ELF-1 (cell line): Measurements from ENCODE around the gene ACAP3.

Experiments used
- DNase-seq: peaks from one replicate; pipeline ENCODE4 v3.0.0-alpha.2; 2016; ENCODE audit warnings: low read depth, low spot score

ACAP3 gene, protein sequence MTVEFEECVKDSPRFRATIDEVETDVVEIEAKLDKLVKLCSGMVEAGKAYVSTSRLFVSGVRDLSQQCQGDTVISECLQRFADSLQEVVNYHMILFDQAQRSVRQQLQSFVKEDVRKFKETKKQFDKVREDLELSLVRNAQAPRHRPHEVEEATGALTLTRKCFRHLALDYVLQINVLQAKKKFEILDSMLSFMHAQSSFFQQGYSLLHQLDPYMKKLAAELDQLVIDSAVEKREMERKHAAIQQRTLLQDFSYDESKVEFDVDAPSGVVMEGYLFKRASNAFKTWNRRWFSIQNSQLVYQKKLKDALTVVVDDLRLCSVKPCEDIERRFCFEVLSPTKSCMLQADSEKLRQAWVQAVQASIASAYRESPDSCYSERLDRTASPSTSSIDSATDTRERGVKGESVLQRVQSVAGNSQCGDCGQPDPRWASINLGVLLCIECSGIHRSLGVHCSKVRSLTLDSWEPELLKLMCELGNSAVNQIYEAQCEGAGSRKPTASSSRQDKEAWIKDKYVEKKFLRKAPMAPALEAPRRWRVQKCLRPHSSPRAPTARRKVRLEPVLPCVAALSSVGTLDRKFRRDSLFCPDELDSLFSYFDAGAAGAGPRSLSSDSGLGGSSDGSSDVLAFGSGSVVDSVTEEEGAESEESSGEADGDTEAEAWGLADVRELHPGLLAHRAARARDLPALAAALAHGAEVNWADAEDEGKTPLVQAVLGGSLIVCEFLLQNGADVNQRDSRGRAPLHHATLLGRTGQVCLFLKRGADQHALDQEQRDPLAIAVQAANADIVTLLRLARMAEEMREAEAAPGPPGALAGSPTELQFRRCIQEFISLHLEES

DNA sequence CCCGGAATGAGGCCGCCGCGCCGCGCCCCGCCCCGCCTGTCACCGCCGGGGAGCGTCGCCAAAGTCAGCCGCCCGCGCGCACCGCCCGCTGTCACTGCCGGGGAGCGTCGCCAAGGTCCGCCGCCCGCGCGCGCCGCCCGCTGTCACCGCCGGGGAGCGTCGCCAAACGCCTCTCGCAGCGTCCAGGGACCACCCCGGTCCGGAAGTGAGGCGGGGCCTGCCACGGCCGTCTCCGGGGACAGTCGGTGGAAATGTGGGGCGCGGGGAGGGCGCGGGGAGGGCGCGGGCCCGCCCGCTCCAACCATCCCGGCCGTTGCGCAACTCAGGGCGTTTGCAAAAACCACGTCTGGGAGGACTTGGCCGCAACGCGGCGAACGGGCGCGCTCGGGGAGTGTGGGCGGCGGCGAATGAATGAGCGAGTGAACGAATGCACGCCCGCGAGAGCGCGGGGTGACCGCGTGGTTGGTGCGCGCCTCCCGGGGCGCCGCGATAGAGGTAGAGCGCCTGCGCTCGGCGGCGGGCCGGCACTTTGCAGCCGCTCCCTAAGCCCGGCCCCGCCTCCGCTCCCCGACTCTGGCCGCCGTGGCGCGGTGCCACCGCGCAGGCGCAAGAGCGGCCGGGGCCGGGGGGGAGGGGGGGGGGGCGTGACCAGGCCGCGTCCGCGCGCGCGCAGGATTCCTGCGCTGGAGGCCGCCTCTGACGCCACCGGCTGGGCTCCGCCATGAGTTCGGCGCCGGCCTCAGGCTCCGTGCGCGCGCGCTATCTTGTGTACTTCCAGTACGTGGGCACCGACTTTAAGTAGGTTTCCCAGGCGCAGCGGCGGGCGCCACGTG lies at the start of gene ACAP3, which contains the start of gene PUSL1:
TSS of gene ACAP3 (minus strand) at position 8 of the 833 bp plus-strand sequence. CDS start 115 bp downstream, outside the sequence.
TSS of gene PUSL1 (plus strand) at position 675 of the 833 bp plus-strand sequence. CDS start at position 722, 47 bp downstream.
- DNase-seq, result peak; percentile 89

DNA sequence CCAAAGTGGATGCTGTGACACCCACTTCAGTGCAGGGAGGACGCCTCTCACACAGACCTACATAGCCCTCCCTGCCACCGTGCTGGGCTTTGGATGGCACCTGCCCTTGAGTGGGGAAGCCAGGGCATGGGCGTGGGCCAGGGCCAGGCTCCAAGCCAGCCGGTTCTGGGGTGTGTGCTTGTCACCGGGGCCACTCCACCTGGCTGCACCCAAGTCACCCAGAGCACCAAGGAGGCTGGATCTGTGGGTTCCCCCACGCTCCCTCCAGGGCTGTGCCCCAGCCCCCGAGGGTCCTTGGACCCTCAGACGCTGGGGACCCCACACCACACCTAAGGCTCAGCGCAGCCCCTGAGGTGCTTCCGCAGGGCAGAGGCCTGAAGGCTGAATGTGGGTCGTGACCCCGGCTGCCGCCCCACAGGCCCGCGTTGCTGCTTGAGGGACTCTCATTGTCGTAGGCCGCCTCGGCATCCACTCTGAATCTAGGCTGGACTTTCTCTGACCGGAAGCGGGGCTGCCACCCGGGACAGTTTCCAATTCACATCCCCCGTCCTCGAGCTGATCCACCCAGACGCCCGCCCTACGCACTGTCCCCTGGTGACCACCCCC lies 49.2 kb upstream of the ACAP3 start:
- no peak for DNase-seq

DNA sequence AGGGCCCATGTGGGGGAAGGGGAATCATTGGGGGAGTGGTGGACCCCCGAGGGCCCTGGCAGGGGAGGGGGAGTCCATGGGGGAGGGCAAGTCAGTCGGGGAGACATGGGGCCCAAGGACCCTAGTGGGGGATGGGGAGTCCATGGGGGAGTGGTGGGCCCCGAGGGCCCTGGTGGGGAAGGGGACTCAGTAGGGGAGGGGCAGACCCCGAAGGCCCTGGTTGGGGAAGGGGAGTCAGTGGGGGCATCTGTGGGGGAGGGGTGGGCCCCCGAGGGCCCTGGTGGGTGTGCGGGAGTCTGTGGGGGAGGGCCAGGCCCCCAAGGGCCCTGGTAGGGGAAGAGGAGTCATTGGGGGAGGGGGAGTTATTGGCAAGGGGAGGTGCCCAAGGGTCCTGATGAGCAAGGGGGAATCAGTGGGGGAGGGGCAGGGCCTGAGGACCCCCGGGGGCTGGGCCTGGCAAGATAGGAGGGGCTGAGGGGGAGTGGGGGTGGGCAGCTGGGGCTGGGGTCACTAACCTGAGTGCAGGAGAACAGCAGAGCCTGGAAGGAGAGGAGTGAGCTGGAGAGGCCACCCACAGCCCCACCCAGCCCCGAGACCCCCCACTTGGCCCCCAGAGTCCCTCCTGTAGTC lies 48.6 kb upstream of the ACAP3 start:
- DNase-seq, result no peak

DNA sequence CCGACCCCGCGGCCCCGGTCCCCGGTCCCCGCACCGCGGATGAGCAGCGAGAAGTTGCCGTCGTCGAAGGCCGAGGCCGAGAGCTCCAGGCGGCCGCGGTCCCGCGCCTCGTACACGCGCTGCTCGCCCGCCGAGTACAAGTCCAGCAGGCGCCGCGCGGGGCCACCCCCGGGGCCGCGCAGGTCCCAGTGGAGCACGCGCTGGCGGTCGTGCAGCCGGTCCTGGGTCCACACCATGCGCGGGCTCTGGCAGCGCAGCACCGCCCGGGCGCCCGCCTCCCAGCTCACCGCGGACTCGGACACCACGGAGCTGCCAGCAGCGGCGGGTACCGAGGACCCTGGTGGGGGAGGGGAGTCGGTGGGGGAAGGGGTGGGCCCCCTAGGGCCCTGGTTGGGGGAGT lies 47.7 kb upstream of the ACAP3 start:
- peak; percentile 36 for DNase-seq

DNA sequence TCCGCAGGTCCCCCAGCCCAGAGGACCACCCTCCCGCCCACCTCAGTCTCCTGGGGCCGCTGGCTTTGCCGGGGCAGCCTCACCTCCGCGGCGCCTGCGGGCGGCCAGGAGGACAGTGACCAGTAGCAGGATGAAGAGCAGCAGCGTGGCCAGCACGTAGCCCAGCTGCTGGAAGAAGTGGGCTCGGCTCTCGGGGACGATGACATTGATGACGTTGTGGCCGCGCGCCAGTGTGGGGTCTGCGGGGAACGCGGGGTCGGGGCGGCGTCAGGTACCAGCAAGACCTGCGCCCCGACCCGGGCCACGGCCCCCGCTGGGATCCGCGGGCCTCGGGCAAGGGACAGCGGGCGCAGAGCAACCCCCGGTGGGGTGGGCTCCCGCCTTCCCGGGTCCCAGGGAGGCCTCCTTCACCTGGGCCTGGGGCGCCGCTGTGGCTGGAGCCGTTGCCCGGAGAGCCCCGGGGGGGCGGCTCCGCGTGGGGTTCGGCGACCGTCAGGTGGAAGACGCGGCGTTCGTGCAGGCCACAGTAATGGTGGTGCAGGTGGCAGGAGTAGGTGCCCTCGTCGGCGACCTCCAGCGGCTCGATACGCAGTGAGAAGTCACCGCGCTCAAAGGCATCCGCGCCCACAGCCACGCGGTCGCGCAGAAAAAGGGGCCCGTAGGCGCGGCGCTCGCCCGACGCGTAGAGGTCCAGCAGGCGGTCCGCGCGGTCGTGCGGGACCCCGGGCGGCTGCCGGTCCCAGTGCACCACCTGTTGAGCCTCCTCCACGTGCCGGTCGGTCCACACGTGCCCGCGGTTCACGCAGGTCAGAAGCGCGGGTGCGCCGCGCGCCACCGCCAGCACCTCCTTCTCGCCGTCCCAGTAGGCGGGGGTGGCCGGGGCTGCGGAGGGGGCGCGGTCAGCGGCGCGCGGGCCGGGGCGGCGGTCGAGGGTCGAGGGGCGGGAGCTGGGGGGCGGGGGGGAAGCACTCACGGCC lies 46.8 kb upstream of the ACAP3 start:
- DNase-seq, result no peak

DNA sequence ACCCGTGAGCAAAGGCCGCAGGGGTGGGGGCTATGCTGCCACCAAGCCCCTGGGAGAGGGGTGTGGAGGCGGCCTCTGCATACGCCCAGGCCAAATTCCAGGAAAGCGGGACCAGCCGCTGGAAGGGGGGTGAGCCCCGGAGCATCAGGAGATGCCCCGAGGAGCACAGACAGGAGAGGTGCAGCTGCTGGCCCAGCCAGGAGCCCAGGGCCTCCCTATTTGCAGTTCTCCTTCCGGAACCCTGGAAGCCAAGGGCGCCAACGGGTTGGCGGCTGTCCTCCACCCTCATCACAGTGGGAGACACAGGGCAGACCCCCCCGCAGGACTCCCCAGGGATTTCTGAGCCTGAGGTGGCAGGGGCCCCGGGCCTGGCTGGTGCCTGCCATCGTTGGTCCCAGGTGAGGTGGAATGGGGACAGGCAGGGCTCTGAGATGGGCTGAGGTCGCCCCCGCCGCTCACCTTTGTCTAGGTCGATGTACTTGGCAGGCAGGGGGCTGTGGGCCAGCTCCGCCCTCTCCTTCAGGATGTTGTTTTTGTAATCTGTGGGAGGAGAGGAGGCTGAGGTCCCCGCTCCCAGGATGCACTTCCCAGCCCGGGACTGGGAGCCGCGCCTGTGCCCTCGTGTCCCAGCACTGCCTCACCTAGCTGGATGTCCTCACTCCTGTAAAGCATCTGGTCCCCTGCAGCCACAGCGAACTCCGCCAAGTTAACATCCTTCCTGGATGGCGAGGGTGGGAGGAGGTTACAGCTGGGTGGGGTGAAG lies 45.8 kb upstream of the ACAP3 start:
- DNase-seq, result peak; percentile 82

DNA sequence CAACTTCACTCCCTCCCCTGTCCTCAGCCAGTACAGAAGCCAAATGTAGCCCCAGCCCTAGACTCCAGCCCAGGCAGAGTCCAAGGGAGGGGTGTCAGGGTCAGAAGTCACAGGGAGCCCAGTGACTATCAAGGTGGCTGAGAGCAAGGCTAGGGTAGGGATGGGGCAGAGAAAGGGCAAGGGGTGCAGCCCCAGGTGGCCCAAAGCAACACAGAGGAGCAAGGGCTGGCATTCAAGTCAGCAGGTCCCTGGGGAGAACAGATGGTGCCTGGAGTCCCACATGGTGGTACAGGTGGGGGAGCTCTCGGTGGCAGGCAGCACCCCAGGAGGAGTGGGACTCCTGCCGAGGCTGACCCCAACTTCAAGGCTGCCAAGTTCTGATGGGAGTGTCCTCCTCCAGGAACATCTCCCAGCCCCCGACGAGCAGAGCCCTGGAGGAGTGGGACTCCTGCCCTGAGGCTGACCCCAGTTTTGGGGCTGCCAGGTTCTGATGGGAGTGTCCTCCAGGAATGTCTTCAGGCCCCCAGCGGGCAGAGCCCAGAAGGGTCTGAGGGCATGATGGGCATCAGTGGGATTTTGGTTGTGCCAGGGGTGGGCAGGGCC lies 45.2 kb upstream of the ACAP3 start:
- no peak for DNase-seq

DNA sequence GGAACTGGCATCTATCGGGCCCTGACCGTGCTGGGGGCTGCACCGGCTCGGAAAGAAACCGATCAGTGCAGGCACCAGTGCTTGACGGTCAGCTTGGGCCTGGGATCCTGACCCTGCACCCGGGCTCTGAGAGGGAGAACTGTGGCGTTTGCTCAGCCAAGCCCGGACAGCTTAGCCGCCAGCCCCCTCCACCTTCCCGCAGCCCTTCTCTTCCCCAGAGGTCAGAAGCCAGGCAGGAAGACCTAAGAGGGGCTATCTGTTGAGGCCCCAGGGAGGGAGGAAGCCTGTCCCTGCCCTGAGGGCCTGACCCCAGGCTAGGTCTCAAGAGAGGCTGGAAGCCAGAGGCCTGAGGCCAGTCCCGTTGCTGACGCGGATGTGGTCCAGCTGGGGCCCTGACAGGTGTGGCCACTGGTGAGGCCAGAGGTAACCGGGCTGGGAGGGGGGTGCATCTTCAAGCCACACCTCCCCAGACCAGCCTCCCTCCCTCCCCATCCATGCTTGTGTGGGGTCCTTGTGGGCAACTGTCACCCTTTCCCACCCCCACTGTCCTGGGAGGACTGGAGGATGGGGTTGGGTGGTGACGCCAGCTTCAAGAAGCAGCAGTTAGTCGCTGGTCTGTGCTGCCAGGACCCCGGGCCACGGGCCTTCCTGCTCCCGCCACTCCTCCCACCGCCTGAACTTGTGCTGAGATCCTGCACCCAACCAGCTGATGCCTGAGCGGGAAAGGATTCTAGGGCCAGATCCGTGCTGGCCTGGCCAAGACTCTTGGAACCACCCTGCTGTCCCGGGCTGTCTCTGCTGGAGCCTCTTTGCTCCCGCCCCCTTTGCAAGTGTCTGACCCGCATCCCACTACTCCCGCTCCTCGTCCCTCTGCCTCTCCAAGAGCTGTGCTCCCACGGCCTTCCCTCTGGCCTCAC lies 44.0 kb upstream of the ACAP3 start:
- DNase-seq, result peak; percentile 58

DNA sequence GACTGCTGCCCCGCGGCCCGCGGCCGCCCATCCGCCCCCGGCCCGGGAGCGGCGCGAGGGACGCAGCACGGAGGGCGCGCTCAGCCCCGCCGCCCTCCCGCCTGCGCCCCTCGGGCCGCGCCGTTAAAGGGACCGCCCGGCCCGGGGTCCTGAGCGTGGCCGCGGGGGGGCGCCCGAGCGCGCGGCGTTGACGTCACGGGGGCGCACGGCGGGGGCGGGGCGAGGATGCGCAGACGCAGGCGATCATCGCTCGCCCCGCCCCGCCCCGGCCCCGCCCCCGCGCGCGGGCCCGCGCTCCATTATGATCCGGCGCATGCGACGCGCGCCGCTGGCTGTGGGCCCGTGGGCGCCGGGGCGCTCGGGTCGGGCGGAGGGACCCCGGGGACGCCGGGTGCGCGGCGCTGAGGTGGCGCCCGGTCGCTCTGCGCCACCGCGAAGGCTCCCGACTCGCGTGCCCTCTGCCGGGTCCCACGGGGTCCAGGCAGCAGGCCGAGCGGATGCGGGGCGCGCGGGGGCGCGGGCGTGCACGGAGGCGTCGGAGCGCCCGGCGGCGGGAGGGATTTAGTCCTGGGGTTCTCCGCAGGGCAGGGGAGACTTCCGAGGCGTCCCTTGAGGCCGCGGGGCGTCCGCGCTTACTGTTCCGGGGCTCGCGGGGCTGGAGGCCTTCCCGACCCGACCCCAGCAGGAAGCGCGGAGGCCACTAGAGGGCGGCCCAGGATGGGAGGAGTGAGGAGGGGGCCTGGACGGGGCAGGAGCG lies 41.7 kb upstream of the ACAP3 start, which contains the start of gene DVL1:
TSS of gene DVL1 (minus strand) at position 163 of the 757 bp plus-strand sequence. CDS start 353 bp downstream, outside the sequence.
- peak; percentile 72 for DNase-seq

DNA sequence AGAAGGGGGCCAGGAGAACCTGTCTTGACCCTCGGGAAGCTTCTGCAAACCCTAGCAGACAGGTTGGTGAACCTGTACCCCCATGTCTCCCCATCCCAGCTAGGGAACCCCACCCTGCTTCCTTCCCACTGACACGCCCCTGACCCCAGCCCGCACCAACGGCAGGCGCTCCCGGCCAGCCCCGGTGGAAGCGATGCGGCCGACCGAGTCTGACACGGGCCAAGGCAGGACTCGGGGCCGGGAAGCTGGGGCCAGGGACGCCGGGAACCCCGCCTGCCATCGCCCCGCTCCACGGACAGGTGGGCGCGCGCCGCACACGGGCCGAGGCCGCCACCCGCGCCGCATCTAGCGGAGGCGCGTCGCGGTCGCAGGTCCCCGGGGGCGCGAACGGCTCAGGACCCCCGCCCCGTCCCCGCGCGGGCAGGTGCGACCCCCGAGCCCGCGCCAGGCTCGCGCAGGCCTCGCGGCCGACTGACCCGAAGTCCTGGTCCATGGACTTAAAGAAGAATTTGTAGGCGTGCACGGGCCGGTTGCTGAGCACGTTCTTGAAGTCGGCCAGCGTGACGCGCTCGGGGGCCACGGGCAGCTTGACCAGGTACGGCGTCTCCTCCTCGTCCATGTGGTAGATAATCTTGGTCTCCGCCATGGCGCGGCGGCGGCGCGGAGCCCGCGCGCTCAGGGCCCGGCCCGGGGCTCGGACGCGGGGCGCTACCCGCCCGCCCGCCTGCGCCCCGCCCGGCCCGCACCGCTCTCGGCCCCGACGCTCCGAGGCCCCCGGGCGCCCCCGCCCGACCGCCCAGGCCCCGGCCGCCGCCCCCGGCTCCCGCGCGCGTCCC lies 40.9 kb upstream of the ACAP3 start:
- DNase-seq, result no peak

DNA sequence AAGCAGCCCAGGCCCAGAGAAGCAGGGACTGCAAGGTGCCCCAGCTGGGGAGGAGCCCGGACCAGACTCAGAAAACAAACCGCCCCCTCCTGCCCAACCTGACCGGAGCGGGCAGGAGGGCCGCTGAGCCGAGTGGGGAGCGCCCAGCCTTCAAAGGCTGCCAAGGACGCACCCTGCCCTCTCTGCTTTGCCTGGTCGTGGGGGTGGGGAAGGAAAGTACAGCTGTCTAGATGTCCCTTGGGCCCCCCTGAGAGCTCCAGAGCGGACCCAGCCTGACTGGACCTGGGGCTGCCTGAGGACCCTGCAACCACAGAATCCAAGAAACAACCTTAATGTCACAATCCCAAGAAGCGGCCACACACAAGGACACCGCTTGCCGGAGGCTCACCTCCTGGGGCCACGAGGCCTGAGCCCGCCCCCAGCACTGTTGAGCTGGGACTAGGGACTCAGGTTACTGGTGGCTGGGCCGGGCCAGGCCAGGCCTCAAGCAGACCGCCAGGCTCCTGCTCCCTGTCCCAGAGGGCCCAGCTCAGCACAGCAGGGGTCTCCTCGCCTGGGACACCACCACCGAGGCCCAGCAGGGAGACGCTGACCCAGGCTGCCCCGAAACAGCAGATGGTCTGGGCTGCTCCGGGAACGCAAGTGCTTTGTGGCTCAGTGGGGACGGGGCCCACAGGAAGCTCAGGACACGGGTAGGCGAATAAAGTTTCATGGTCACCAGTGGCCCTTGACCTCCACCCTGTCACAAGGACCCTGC lies 40.1 kb upstream of the ACAP3 start:
- peak; percentile 85 for DNase-seq

DNA sequence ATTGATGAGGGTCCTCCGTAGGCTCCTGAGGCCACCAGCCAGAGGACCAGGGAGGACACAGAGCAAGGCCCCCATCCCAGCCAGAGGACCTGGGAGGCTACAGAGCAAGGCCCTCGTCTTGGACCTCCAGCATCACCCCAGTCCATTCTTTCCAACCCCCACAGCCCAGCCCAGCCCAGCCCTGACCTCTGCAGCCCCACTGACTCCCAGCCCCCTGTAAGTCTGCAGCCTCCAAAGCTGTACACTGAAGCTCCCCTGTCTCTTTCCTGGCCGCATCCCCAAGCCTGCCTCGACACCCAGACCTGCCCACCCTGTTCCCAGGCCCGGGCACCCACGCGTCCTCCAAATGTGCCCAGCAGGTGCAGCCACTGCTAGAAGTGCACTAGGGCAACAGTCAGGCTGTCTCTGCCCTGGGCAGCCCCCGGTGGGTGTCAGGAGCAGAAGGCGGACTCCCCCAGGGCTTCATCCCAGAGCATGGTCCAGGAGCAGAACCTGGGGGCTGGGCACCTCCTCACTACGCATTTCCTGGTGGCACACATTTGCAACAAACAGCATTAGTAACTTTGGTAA lies 39.4 kb upstream of the ACAP3 start:
- DNase-seq, result no peak

DNA sequence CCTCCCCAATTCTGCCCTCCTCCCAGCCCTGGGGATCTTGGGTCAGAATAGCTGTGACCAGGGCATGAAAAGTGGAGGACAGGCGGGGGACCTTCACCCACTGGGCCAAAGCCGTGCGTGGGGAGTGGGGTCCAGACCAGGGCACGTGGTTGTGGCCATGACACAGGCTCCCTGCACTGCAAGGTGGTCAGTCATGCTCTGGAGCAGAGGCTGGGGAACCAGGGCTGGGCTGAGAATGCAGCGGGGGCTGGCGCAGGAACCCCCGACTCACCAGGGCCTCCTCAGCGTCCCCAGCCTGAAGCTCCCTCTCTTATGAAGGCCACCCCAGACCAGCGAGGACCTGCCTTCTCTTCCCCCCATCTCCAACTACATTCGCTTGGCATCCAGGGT lies 38.8 kb upstream of the ACAP3 start:
- no peak for DNase-seq

DNA sequence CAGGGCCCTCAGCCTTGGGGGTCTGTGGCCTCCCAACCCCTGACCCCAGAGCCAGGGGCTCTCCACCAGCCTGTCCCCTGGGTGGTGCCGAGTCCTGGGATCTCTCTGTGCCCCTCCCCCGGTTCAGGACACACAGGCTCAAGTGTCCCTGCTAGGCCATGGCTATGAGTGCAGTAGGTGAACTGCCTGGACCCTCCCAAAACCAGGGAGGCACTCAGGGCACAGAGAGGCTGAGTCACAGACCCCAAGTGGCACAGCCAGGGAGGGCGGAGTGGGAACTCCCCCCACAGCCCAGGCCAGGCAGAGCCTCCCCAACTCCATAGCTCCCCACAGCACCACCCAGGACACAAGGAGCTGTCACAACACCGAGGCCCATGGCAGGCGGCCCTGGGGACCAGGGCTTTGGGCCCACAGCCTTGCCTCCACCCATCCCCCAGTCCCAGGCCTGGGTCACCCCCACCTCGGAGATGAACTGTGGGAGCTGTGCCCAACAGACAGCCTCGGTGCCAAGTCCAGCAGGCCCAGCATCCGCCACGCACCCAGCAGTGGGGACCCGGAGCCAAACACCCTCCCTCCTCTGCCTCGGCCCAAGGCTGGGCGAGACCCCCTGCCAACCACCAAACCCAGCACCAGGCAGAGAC lies 38.2 kb upstream of the ACAP3 start:
- DNase-seq, result no peak
